GM12891 (cell line): ENCODE measurements around the gene COL5A3.
A peak's percentile ranks its signal among the peaks of the same experiment; 100 is the strongest.

Experiments
- DNase-seq: peaks from one replicate; pipeline ENCODE4 v3.0.0; 2011; ENCODE audit warnings: low spot score; ENCODE audit not compliant: insufficient read length
- FAIRE-seq: peaks from 2 replicates; lab custom pipeline; 2011; peaks lifted over from hg19 to GRCh38; lab: Jason Lieb, UNC
- PAX5 ChIP-seq: IDR thresholded peaks from 2 replicates; pipeline ENCODE4 v1.6.1; 2011; ENCODE audit warnings: low read length, moderate library complexity, mild to moderate bottlenecking; ENCODE audit not compliant: insufficient read depth, severe bottlenecking
- POLR2A ChIP-seq: IDR thresholded peaks from 2 replicates; pipeline ENCODE4 v1.6.1; 2011; ENCODE audit warnings: low read depth, low read length, control low read depth
- POLR2AphosphoS5 ChIP-seq: IDR thresholded peaks from 2 replicates; pipeline ENCODE4 v1.6.1; 2011; ENCODE audit warnings: low read depth, low read length, control low read depth
- POU2F2 ChIP-seq: IDR thresholded peaks from 2 replicates; pipeline ENCODE4 v1.6.1; 2011; ENCODE audit warnings: low read depth, mild to moderate bottlenecking, control low read depth, low read length, moderate library complexity
- SPI1 ChIP-seq: IDR thresholded peaks from 2 replicates; pipeline ENCODE4 v1.6.1; 2011; ENCODE audit warnings: low read depth, low read length, control low read depth
- TAF1 ChIP-seq: IDR thresholded peaks from 2 replicates; pipeline ENCODE4 v1.6.1; 2011; ENCODE audit warnings: low read depth, low read length, control low read depth

COL5A3 gene

DNA sequence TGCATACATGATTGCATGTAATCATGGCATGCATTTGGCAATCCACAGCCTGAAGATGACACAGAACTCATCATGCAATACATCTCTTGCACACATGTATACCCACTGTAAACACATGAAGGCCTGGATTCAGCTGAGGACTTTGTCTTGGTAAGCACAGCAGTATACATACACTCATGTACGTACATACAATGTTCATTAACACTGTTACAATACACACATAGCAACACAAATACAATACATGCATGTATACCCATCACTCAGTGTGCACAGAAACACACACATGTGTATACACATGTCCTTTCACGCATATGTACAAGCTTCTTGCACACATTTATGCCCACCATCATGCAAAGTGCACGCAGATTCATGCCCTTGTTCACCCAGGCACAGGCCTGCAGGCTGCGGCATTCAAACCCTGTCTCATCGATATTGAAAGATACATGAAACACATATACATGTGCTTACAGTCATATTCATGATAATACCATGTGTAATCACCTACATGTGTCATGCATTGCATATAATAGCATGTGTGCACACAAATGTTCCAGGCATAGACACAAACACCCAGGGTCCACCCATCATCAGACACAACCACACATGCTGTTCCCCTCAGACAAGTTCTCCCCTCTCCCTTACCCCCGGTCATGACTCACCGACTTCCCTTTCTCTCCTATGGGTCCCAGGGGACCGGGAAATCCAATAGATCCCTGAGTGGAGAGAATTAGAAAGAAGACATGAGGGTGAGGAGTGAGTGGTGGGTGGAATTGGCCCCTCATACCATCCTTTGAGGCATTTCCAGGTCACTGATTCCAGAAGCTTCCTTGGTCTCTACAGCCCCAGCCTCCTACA, 28.7 kb downstream of the COL5A3 start:
- FAIRE-seq (peak; percentile 31), DNase-seq (no peak)
- TF ChIP-seq TAF1 (no peak), POU2F2 (no peak), POLR2AphosphoS5 (no peak), PAX5 (no peak), POLR2A (no peak), SPI1 (no peak)

DNA sequence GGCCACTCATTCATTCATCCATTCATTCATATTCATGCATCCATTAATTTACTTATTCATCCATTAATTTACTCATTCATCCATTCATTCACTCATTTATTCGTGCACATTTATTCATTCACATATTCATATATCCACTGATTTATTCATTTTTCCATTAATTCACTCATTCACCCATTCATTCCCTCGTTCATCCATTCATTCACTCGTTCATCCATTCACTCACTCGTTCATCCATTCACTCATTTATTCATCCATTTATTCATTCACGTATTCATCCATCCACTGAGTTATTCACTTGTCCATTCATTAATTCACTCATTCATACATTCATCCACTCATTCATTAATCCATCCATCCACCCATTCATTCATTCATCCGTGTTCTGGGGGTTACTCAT, 38.2 kb downstream of the COL5A3 start:
- TF ChIP-seq POLR2AphosphoS5 (no peak), PAX5 (no peak), POU2F2 (no peak), POLR2A (no peak), TAF1 (no peak), SPI1 (no peak)
- no peak for FAIRE-seq
- no peak for DNase-seq

DNA sequence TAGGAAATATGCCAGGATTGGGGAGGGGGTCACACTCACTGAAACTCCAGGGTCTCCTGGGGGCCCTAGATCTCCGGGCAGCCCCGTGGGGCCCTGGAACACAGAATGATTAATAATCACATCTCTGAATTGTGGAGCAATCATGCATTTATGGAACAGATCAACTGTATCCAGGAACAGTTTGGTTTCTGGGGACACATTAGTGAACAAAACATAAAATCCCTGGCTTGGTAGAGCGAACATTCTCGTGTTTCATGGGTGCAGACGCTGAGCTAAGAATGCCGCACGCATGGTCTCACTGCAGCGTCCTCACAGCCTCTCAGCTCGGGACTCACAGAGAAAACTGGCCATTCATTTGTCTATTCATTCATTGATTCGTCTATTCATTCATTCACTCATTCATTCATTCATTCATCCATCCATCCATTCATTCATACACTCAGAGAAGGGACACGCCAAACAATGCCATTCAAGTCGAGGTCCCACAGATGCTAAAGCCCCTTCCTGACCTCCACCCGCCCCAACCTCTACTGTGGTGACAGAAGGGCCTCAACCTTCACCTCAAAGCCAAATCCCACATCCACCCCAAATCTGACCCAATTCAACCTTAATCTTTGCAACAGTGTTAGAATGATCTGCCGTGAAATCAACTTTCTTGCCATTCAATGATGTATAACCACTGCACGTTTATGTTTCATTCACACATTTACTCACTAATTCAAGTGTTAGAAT, 39.0 kb downstream of the COL5A3 start:
- no peak for TF ChIP-seq SPI1
- TF ChIP-seq TAF1 = no peak
- TF ChIP-seq POU2F2 = no peak
- TF ChIP-seq POLR2A = no peak
- TF ChIP-seq POLR2AphosphoS5 = no peak
- no peak for TF ChIP-seq PAX5
- FAIRE-seq = peak; percentile 77
- DNase-seq = no peak

DNA sequence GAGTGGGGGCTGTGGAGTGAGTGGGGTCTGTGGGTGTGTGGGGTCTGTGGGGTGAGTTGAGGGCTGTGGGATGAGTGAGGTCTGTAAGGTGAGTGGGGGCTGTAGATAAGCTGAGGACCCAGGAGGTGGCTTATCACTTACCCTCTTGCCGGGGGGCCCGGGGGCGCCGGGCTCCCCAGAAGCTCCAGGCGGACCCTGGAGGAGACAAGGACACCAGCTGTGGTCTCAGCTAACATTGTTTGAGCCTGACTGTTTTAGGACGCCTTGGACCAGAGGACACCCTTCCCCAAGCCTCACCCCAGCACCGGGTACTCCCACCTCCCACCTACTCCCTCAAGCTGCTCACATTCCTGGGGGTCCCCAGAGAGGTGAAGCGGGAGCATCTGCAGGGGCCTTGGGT, 39.8 kb downstream of the COL5A3 start:
- DNase-seq (no peak), FAIRE-seq (no peak)
- TF ChIP-seq SPI1 = no peak
- TF ChIP-seq POU2F2 = no peak
- no peak for TF ChIP-seq PAX5
- TF ChIP-seq POLR2A = no peak
- TF ChIP-seq TAF1 = no peak
- no peak for TF ChIP-seq POLR2AphosphoS5

DNA sequence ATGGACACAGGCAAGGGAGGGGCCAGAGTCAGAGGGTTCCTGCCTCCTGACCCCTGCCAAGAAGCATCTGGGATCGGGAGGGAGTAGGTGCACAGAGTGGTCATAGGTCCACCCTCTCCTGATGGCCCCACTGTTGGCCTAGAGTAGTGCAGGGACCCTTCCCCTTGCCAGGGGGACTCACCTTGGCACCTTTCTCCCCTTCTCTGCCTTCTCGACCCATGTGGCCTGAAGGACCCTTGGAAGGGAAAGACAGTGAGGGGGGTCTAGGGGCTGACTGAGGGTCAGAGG, 40.7 kb downstream of the COL5A3 start:
- no peak for DNase-seq
- FAIRE-seq = no peak
- no peak for TF ChIP-seq POU2F2
- TF ChIP-seq SPI1 = no peak
- no peak for TF ChIP-seq PAX5
- no peak for TF ChIP-seq TAF1
- no peak for TF ChIP-seq POLR2A
- no peak for TF ChIP-seq POLR2AphosphoS5

DNA sequence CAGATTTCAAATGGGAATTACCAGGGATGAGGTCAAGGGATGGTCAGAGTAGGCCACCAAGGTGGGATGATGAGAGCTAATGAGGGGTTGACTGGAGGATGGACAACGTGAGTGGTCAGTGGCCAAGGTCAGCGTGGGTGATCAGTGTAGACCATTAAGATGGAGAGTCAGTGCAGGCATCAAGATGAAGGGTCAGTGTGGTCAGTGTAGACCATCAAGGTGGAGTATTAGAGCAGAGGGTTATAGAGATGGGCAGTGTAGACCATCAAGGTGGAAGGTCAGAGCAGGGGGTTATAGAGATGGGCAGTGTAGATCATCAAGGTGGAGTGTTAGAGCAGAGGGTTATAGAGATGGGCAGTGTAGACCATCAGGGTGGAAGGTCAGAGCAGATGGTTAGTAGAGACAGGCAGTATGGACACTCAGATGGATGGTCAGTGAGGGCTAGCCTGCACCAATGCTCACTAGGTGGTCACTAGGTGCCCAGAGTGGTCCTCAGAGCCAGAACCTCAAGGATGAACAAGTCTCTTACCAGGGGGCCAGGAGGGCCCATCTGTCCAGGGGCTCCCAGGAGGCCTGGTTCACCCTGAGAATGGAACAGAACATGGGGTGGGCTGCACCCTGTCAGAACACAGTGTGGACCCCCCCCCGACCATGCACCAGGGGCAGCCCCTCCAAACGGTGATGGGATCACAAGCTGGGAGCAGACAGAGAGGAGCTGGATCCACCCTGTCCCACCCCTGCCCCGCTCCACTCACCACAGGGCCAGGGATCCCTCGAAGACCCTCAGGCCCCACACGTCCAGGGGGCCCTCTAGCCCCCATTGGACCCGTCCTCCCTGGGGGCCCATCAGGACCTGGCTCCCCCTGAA, 41.2 kb downstream of the COL5A3 start:
- no peak for TF ChIP-seq SPI1
- TF ChIP-seq POLR2A = no peak
- FAIRE-seq (no peak), DNase-seq (no peak)

DNA sequence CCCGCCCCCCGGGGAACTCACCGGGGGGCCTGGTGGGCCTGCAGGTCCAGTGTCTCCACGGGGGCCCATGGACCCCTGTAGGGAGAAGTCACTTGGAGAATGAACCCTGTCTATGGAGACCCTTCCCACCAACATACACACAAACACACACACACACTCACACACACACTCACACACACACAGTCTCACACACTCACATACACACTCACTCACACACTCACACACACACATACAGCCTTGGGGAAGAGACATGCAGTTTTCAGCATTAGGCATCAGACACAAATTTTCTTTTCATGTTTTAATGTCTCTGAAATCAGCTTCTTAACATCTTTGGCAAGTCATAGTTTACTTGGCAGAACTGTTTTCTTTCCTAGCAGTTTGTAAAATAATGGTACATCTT, 43.0 kb downstream of the COL5A3 start:
- no peak for TF ChIP-seq TAF1
- no peak for TF ChIP-seq POLR2AphosphoS5
- no peak for TF ChIP-seq PAX5
- TF ChIP-seq POU2F2 = no peak
- no peak for TF ChIP-seq SPI1
- TF ChIP-seq POLR2A = no peak
- DNase-seq = no peak
- FAIRE-seq = no peak

DNA sequence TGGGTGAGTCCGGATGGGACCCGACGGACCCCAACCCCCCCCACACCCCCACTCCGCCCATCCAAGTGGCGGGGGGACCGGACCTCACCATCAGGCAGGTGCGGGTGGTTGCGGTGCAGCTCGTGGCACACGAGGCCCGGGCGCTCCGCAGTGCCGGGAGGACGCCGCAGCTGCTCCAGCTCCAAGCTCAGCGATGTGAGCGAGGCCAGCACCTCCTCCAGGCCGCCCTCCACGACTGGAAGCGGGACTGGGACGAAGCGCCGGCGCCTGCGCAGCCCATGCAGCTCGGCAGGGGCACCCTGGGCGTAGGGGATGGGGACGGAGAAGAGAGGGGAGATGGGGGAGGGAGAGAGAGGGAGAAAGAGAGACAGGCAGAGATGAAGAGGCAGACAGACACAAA, 43.9 kb downstream of the COL5A3 start:
- TF ChIP-seq TAF1 (no peak), PAX5 (no peak), POLR2AphosphoS5 (no peak), SPI1 (no peak), POLR2A (no peak), POU2F2 (no peak)

DNA sequence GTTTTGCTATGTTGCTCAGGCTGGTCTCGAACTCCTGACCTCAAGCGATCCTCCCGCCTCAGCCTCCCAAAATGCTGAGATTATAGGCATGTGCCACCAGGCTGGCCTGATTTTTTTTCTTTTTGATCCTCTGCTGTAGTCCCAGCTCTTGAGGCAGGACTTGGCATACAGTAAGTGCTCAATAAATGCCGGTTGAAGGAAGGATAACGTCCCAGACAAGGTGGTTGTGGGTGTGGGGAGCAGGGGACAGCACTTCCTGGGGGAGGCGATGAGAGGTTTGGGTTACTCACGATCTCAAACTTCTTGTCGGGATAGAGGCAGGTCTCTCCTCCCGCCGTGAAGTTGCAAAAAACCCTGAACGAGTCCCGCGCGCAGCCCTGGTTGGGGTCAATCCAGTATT, 44.3 kb downstream of the COL5A3 start:
- DNase-seq (no peak), FAIRE-seq (no peak)
- TF ChIP-seq POU2F2 = no peak
- no peak for TF ChIP-seq SPI1
- TF ChIP-seq POLR2AphosphoS5 = no peak
- no peak for TF ChIP-seq TAF1
- no peak for TF ChIP-seq PAX5
- TF ChIP-seq POLR2A = no peak

More for the DNA sequence above, 43.9 kb downstream of the COL5A3 start:
- no peak for DNase-seq
- FAIRE-seq = no peak
